Osteoblast (primary cell): ENCODE data around the gene TMPRSS15. TPM values are rescaled to one million over a fixed set of nuclear protein-coding genes. Genes with fewer than 3 reads are reported as not detected.

Source experiments
- DNase-seq: peaks from one replicate; pipeline ENCODE4 v3.0.0; 2011; ENCODE audit warnings: low spot score, mixed read lengths; ENCODE audit not compliant: insufficient read length; ENCODE audit errors: missing footprints
- H2AFZ ChIP-seq: 2 replicates; pipeline ENCODE4 v1.6.0; 2011; ENCODE audit warnings: mild to moderate bottlenecking, low read length
- H3K27ac ChIP-seq: 2 replicates; pipeline ENCODE4 v1.5.1; 2011; ENCODE audit warnings: mild to moderate bottlenecking, low read depth, low read length, moderate library complexity
- H3K27me3 ChIP-seq: 2 replicates; pipeline ENCODE4 v1.6.0; 2012; ENCODE audit warnings: mild to moderate bottlenecking, control low read depth, inconsistent platforms, low read length, moderate library complexity; ENCODE audit not compliant: insufficient read depth
- H3K36me3 ChIP-seq: 2 replicates; pipeline ENCODE4 v1.5.1; 2011; ENCODE audit warnings: mild to moderate bottlenecking, low read length, control low read depth, moderate library complexity; ENCODE audit not compliant: insufficient read depth
- H3K4me1 ChIP-seq: 2 replicates; pipeline ENCODE4 v1.5.1; 2011; ENCODE audit warnings: mild to moderate bottlenecking, low read length, control low read depth, moderate library complexity; ENCODE audit not compliant: insufficient read depth
- H3K4me2 ChIP-seq: 2 replicates; pipeline ENCODE4 v1.6.0; 2011; ENCODE audit warnings: mild to moderate bottlenecking, low read length; ENCODE audit not compliant: insufficient read depth
- H3K4me3 ChIP-seq: fragments of 200-600 bp; sonication (generic); 3 replicates; pipeline ENCODE4 v1.5.1; 2012; ENCODE audit warnings: mild to moderate bottlenecking, low read length, inconsistent platforms; ENCODE audit not compliant: insufficient read depth
- H3K79me2 ChIP-seq: 2 replicates; pipeline ENCODE4 v1.6.0; 2012; ENCODE audit warnings: mild to moderate bottlenecking, low read length, control low read depth, inconsistent platforms; ENCODE audit not compliant: insufficient read depth
- H3K9me3 ChIP-seq: 2 replicates; pipeline ENCODE4 v1.5.1; 2011; ENCODE audit warnings: low read depth, low read length, control low read depth
- H4K20me1 ChIP-seq: 2 replicates; pipeline ENCODE4 v1.6.0; 2012; ENCODE audit warnings: mild to moderate bottlenecking, low read length, control low read depth; ENCODE audit not compliant: insufficient read depth
- CTCF ChIP-seq: IDR thresholded peaks from 2 replicates; pipeline ENCODE4 v1.5.1; 2011; ENCODE audit warnings: mild to moderate bottlenecking, low read depth, low read length, moderate library complexity; ENCODE audit errors: extremely low read depth
- total RNA-seq: library from RNA; depleted of rRNA; stranded (reverse); fragments of >200 nt; gene quantifications from 2 replicates; pipeline ENCODE4 v1.2.3, GENCODE V29; 2012

TMPRSS15 gene
- total RNA-seq, 1 donor, result not detected

DNA sequence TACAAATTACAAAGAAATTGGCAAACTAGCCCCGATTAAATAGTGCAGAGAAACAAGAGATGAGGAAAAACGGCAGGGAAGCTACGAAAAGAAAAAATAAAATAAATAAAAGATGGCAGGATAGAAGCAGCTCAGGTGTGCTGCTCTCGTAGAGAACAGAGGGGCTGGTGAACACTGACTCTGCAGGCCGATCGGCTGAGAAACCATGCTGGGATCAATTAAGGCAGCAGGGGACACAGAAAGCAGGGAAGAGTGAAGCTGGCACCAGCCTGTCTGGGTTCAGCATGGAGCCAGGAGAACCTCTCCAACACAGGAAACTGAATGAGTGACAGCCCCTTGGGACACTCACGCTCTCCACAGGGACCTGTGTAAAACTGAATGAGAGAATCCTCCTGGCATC lies 39.5 kb upstream of the TMPRSS15 start:
- TF ChIP-seq CTCF, result no peak
- no peaks in the 10 kb centered on the region for H3K36me3 ChIP-seq

GRCh38 chr21:18430341-18430740 lies 26.8 kb upstream of the TMPRSS15 start:
- H4K20me1 ChIP-seq, result no peaks in the 10 kb centered on the region
- no peak for TF ChIP-seq CTCF
- no peak overlapping the region for H2AFZ ChIP-seq
- H3K27me3 ChIP-seq, result no peaks in the 10 kb centered on the region
- H3K4me2 ChIP-seq, result no peak overlapping the region
- H3K27ac ChIP-seq, result no peak overlapping the region
- no peaks in the 10 kb centered on the region for H3K4me1 ChIP-seq
- no peaks in the 10 kb centered on the region for H3K79me2 ChIP-seq
- DNase-seq, result no peak
- no peaks in the 10 kb centered on the region for H3K36me3 ChIP-seq
- H3K4me3 ChIP-seq, result no peak overlapping the region
- peaks cover 2% of the 10 kb centered on the region for H3K9me3 ChIP-seq

More for the DNA sequence above, 39.5 kb upstream of the TMPRSS15 start:
- H3K27me3 ChIP-seq, result no peaks in the 10 kb centered on the region
- H3K79me2 ChIP-seq, result no peaks in the 10 kb centered on the region
- H3K4me1 ChIP-seq, result no peaks in the 10 kb centered on the region
- H3K4me2 ChIP-seq, result no peak overlapping the region
- H4K20me1 ChIP-seq, result no peaks in the 10 kb centered on the region
- peaks cover 2% of the 10 kb centered on the region for H3K9me3 ChIP-seq
- no peak overlapping the region for H2AFZ ChIP-seq
- H3K27ac ChIP-seq, result no peak overlapping the region
- no peak for DNase-seq
- H3K4me3 ChIP-seq, result no peak overlapping the region

GRCh38 chr21:18424276-18424675 lies 20.7 kb upstream of the TMPRSS15 start:
- Histone ChIP-seq H4K20me1 (no peaks in the 10 kb centered on the region), H3K27ac (no peak overlapping the region), H3K36me3 (no peaks in the 10 kb centered on the region), H2AFZ (no peak overlapping the region), H3K4me1 (no peaks in the 10 kb centered on the region), H3K79me2 (no peaks in the 10 kb centered on the region), H3K4me2 (no peak overlapping the region), H3K27me3 (no peaks in the 10 kb centered on the region), H3K9me3 (peaks cover 2% of the 10 kb centered on the region), H3K4me3 (no peak overlapping the region)
- no peak for TF ChIP-seq CTCF
- DNase-seq, result no peak

- Histone ChIP-seq H3K79me2 (no peaks in the 10 kb centered on the region), H3K27me3 (no peaks in the 10 kb centered on the region), H3K4me3 (no peak overlapping the region), H3K4me1 (no peaks in the 10 kb centered on the region), H3K9me3 (peaks cover 8% of the 10 kb centered on the region), H2AFZ (no peak overlapping the region), H3K36me3 (no peaks in the 10 kb centered on the region), H3K27ac (no peak overlapping the region), H3K4me2 (no peak overlapping the region), H4K20me1 (no peaks in the 10 kb centered on the region)
- TF ChIP-seq CTCF, result no peak
- no peak for DNase-seq
Observed at GRCh38 chr21:18417141-18417790, 13.7 kb upstream of the TMPRSS15 start.
